Measurements from ENCODE around the gene KCNMA1.
"Not testable (repeated sequence)": the region's sequence is repeated elsewhere in the genome, so short reads cannot be mapped to it uniquely, and the experiment has no call there.

Gene KCNMA1

GRCh38 chr10:77604941-77605351, 32.7 kb downstream of the KCNMA1 start:
- no peak for DNase-seq (ENCODE audit: low spot score)

DNA sequence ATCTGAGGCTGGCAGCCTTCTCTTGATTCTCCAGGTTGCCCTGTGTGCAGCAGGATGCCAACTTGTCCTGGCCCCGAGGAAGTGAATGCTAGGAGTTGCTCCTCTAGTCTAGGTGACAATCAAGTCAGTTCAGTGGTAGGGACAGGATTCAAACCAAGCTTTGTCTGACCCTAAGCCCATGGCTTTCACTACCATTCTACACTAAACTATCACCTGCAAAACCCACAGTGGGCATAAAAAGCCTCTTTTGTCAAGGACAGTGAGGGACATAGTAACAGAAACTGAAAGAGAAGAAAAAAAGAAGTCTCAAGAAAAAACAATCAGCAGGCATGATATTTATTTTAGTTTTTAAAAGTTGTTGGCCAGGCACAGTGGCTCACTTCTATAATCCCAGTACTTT, 33.5 kb downstream of the KCNMA1 start:
- no peak for DNase-seq (ENCODE audit: low spot score)

DNA sequence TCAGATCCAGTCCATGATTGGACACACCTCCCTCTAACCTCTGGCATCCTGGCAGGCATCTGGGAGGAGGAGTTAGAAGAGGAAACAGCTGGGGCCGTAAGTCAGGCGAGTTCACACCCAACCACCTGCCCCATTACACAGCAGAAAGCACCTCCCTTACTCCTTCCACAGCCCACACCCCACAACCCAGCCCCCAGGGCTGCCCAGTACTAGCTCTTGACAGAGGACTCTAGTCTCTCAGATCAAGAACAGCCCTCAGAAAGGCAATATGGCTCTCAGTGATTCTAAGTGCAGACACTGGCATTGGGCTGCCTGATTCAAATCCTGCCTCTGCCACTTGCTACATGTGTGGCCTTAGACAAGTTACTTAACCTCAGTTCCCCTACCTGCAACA, 34.1 kb downstream of the KCNMA1 start:
- no peak for DNase-seq (ENCODE audit: low spot score)

DNA sequence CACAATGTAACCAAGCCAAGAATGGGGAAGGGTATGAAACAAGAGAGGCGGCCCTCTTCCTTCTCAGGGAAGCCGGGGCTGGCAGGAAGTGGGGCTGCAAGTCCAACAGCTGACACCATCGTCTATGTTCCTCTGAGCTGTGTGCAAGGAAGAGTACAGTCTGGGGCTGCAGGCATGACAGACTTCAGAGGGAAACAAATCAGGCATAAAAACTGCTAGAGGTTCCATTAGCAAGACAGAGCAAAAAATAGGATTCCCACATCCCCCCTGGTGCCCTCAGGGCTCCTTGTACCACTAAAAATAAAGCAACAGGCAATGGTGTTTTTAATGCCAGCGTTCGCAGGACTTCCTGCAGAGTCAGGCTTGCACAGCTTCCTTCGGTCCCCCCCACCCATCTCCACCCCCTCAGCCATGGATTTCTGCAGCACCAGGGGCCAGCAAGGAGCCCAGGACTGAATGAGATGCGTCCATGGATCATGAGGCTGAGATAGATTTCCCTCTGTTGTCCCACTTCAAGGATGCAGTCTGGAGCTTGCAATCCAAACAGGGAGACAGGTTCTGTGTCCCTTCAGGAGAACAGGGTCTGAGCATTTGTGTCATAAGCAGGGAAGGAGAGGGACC, 34.6 kb downstream of the KCNMA1 start:
- no peak for DNase-seq (ENCODE audit: low spot score)

DNA sequence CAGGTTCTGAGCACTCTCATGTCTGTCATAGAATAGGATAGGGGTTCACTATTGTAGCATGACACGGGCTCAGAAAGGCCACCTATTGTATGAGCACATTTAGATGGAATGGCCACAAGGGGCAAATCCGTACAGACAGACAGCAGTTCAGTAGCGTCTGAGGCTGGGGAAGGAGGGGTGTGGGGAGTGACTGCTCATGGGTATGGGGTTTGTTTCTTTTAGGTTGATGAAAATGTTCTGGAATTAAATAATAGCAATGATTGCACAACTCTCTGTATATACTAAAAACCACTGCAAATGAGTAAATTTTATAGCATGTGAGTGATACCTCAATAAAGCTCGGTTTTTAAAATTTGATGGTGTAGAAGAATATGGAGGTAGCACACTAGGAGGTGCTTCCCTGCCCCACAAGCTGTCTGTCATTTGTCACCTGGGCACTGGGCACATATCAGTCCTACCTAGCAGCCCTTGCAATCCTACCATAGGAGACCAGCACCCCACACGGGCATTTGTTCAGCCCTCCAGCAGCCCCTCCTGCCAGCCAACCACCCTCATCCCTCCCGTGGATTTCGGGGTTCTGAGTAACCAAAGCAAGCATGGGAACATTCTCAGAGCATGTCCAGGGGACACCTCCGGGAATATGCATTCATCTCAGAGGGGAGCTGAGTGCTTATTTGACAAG, 35.2 kb downstream of the KCNMA1 start:
- no peak for DNase-seq (ENCODE audit: low spot score)

DNA sequence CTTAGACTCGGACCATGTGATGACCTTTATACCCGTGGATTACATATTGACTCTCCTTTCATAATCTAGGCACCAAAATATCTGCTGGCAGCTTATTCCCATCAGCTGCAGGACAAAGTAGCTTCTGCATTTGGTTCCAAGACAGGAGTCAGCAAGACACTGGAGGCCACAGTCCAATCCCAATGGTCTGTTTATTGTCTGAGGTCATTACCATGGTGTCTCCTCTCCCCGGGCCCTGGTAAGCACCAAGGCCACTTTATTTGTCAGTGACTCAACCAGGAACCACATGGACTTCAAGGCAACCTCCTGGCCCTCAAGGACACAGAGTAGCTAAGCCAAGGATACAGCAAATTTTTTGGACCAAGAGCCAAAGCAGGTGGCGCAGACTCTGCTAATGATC, 36.1 kb downstream of the KCNMA1 start:
- no peak for DNase-seq (ENCODE audit: low spot score)

DNA sequence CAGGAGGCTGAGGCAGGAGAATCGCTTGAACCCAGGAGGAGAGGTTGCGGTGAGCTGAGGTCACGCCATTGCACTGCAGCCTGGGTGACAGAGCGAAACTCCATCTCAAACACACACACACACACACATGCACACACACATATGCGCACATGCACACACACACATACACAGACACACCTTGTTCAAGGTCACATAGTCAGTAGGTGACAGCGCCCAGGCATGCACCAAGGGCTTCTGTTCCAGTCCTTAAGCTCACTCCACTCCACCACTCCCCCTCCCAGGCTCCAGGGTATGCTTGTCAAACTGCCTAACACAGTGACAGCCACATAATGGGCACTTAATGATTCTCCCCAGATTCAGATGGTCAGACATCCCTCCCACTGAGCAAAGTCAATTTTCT, 37.0 kb downstream of the KCNMA1 start:
- DNase-seq (ENCODE audit: low spot score): no peak

GRCh38 chr10:77599651-77600050, 38.0 kb downstream of the KCNMA1 start:
- no peak for DNase-seq (ENCODE audit: low spot score)

- no peak for DNase-seq (ENCODE audit: low spot score)
Observed at GRCh38 chr10:77598606-77599005, 39.0 kb downstream of the KCNMA1 start.

GRCh38 chr10:77597560-77597959, 40.0 kb downstream of the KCNMA1 start:
- DNase-seq (ENCODE audit: low spot score): no peak

GRCh38 chr10:77594471-77594783, 43.2 kb downstream of the KCNMA1 start:
- DNase-seq (ENCODE audit: low spot score): no peak

DNA sequence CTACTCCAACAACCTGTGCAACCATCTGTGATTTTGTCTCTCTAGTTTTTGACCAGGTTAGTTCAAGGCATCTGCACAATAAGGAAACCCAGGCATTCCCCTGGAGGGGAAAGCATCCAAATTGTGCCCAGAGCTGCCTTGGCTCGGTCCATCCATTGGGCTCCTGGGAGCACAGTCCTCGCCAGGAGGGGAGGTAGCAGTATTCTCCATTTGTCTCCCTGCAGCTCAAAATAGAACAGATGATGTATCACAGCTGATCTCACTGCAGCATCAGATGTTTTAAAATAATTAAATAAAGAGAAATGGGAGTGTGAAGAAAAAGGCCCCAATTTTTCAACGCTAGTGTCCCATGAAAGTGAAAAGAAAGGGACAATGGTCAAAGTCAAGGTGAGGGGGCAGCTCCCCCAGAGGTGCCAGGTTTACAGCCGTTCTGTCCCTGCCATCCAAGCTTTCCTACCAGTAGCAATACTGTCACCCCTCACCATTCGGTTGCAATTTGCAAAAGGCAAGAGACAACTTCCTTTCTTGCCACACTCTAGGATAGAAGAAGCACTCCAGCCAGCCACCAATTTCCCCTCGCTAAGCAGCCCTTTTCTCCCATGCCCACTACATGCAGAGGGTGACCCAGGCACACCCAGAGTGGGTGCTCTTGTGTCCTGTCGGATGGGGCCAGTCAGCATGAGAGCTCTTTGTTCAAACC, 43.7 kb downstream of the KCNMA1 start:
- no peak for DNase-seq (ENCODE audit: low spot score)

GRCh38 chr10:77592946-77593636, 44.5 kb downstream of the KCNMA1 start:
- DNase-seq (ENCODE audit: low spot score): no peak

- DNase-seq (ENCODE audit: low spot score): no peak
Observed at GRCh38 chr10:77592510-77592909, 45.1 kb downstream of the KCNMA1 start.

DNA sequence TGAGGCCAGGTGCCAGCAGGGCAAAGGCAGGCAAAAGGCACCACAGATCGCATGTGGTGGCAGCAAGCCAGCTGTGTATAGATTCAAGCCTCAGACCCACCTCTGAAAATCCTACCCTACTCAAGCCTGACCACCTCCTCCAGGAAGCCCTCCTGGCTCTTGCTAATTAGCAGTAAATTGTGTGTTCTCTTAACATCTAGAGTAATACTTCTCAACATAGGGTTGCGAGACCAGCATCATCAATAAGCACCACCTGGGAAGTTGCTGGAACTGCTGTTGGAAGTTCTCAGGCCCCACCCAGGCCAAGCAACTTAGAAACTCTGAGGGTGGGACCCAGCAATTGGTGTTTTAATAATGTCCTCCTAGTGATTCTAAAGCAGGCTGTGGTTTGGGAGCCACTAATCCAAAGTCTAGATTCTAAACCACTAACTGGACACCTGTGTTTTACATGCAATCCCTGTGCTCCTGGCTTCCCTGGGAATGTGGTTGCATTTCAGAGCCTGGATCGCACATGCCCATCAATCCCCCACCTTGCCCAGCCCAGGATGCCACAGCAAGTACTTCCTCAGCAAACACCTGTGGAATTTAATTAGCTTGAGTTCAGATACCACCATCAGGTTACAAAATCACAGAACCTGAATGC, 46.2 kb downstream of the KCNMA1 start:
- DNase-seq (ENCODE audit: low spot score): no peak

GRCh38 chr10:77590344-77591237, 47.0 kb downstream of the KCNMA1 start:
- DNase-seq (ENCODE audit: low spot score): no peak

DNA sequence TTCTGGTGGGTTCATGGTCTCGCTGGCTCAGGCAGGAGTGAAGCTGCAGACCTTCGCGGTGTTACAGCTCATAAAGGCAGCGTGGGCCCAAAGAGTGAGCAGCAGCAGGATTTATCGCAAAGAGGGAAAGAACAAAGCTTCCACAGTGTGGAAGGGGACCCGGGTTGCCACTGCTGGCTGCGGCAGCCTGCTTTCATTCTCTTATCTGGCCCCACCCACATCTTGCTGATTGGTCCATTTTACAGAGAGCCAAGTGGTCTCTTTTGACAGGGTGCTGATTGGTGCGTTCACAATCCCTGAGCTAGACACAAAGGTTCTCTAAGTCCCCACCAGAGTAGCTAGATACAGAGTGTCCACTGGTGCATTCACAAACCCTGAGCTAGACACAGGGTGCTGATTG, 47.9 kb downstream of the KCNMA1 start:
- not testable (repeated sequence) for DNase-seq (ENCODE audit: low spot score)

DNA sequence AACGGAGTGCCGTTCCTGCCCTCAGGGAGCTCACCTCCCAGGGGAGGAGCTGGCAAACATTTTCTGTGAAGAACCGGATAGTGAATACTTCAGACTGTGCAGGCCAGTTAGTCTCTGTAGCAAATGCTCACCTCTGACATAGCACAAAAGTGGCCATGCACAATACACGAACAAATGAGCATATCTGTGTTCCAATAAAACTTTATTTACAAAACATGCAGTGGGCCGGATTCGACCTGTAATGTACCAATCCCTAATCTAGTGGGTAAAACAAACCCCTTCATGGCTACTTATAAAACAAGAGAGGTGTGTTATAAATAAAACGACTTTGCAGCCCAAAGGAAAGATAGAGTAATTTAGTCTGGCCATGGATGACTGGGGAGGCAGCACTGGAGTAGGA, 48.7 kb downstream of the KCNMA1 start:
- DNase-seq (ENCODE audit: low spot score): no peak

DNA sequence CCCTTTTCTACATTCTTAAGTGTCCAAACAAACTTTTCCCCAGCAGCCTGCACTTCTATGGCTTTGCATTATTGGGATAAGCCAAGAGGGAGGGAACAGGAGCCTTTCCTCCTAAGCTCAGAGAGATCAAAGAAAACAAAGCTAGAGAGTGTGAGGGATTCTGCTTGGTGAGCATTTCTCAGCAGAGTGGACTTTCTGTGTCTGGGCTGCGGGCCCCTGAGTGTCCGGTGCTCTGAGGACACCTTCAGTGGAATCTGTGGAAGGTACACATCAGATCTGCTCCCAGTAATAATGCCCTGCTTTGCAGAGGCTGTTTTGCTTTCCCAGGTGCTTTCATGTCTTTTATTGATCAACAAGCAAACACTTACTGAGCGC, 50.2 kb downstream of the KCNMA1 start:
- no peak for DNase-seq (ENCODE audit: low spot score)

- no peak for DNase-seq (ENCODE audit: low spot score)
Observed at GRCh38 chr10:77586719-77587415, 50.7 kb downstream of the KCNMA1 start.

DNA sequence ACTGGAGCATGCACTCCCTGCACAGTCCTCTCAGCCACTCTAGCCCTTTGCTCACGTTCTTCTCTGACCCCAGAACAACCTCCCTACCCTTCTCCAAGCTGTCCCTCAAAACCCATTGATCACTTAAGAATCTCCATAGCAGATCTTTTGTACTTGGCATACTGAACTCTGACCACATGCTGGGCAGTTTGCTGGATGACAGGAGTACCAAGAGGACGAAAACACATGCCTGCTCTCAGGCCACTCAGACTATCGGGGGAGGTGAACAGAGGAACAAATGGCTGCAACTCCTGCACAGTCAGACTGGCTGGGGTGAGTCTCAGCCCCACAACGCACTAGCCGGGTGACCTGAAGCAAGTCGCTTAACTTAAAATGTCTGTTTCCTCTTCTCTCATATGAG, 52.7 kb downstream of the KCNMA1 start:
- no peak for DNase-seq (ENCODE audit: low spot score)

All from left forelimb (tissue), 1 donor.